Sigmoid colon (tissue), 3 donors: ENCODE results near the gene SAMD4A.

Experiments
- CTCF ChIP-seq, 4 experiments: fragments of 450-650 bp in 3 of 4; fragments of 200-600 bp in 1 of 4; IDR thresholded peaks; one replicate each; pipeline ENCODE4 v1.5.1; 2016 to 2019; ENCODE audit warnings: antibody characterized with exemption in 4 of 4, mild to moderate bottlenecking in 3 of 4, moderate library complexity in 2 of 4
- POLR2A ChIP-seq, 2 donors: fragments of 450-650 bp; IDR thresholded peaks; one replicate each; pipeline ENCODE4 v1.6.1; 2016; ENCODE audit warnings: antibody characterized with exemption in 2 of 2, mild to moderate bottlenecking in 2 of 2, moderate library complexity in 2 of 2

GRCh38 chr14:54823757-54824549 is 257.0 kb downstream of the SAMD4A start:
- no peak for TF ChIP-seq CTCF (IDR thresholded peaks at IDR 0.05)
- TF ChIP-seq POLR2A (IDR thresholded peaks at IDR 0.05), result no peak
